GM12878 (cell line): ENCODE data around the gene NDUFA7. TPM values are rescaled to one million over a fixed set of nuclear protein-coding genes. Genes with fewer than 3 reads are reported as not detected.

Source experiments
- ATAC-seq: fragments of 200-7000 bp; cut with Tn5 transposase; 3 replicates; pipeline ENCODE4 v1.9.1; 2020; ENCODE audit warnings: mild to moderate bottlenecking, moderate library complexity
- BruUV-seq: library from RNA; stranded (reverse); fragments of 400-500 nt; replicated peaks from 2 replicates; lab custom pipeline; 2021; lab: Mats Ljungman, UMichigan
- CTCF ChIA-PET: fragments of 300-600 bp; sonication (Branson Sonifier 250); formaldehyde crosslinking; extraction: SDS; loops from one replicate; lab custom pipeline; 2021; ENCODE audit warnings: inconsistent platforms; lab: Yijun Ruan, JAX
- POLR2A ChIA-PET: fragments of 350-600 bp; formaldehyde crosslinking; extraction: SDS; loops from one replicate; lab custom pipeline; 2021; ENCODE audit warnings: inconsistent platforms; lab: Charles Lee
- RAD21 ChIA-PET: fragments of 300-600 bp; sonication (Branson Sonifier 250); formaldehyde crosslinking; loops from one replicate; lab custom pipeline; 2023; ENCODE audit warnings: antibody characterized with exemption; ENCODE audit not compliant: unreplicated experiment; lab: Charles Lee
- SMC1A ChIA-PET: fragments of 300-600 bp; sonication (Branson Sonifier 250); formaldehyde crosslinking; loops from one replicate; lab custom pipeline; 2023; ENCODE audit not compliant: unreplicated experiment, uncharacterized antibody; lab: Charles Lee
- DNase-seq: peaks from one replicate; pipeline ENCODE4 v3.0.0-alpha.2; 2011; ENCODE audit warnings: low read depth, low spot score
- FAIRE-seq: peaks from 3 replicates; lab custom pipeline; 2011; peaks lifted over from hg19 to GRCh38; lab: Jason Lieb, UNC
- H2AFZ ChIP-seq: 2 replicates; pipeline ENCODE4 v1.6.0; 2011; ENCODE audit warnings: low read depth, low read length, control low read depth; ENCODE audit not compliant: control insufficient read depth
- H3K27ac ChIP-seq: 2 replicates; pipeline ENCODE4 v1.5.1; 2011; ENCODE audit warnings: control low read depth; ENCODE audit not compliant: control insufficient read depth, insufficient read depth
- H3K27me3 ChIP-seq, 2 experiments: replicated peaks in 1 of 2; 2 replicates each; pipeline versions ENCODE4 v1.6.0 to v1.6.1; 2011; ENCODE audit warnings: low read length in 1 of 2; ENCODE audit not compliant: control insufficient read depth in 2 of 2, insufficient read depth in 2 of 2
- H3K36me3 ChIP-seq, 2 experiments: 2 replicates each; pipeline ENCODE4 v1.5.1; 2011; ENCODE audit warnings: low read length in 1 of 2; ENCODE audit not compliant: control insufficient read depth in 2 of 2, insufficient read depth in 2 of 2
- H3K4me1 ChIP-seq: 2 replicates; pipeline ENCODE4 v1.6.1; 2011; ENCODE audit warnings: mild to moderate bottlenecking, low read length, moderate library complexity, mixed read lengths; ENCODE audit not compliant: control insufficient read depth, insufficient read depth
- H3K4me2 ChIP-seq: 2 replicates; pipeline ENCODE4 v1.6.0; 2011; ENCODE audit warnings: control low read depth; ENCODE audit not compliant: control insufficient read depth, insufficient read depth
- H3K4me3 ChIP-seq: fragments of 200-600 bp; sonication (generic); 2 replicates; pipeline ENCODE4 v1.5.1; 2016
- H3K79me2 ChIP-seq: 2 replicates; pipeline ENCODE4 v1.6.0; 2011; ENCODE audit warnings: low read length; ENCODE audit not compliant: control insufficient read depth, insufficient read depth
- H3K9ac ChIP-seq: 2 replicates; pipeline ENCODE4 v1.8.0; 2011; ENCODE audit warnings: low read length, control low read depth, mixed read lengths; ENCODE audit not compliant: control insufficient read depth, insufficient read depth
- H3K9me3 ChIP-seq: replicated peaks from 3 replicates; pipeline ENCODE4 v1.5.1; 2011; ENCODE audit warnings: mild to moderate bottlenecking, low read length; ENCODE audit not compliant: control insufficient read depth, insufficient read depth
- H4K20me1 ChIP-seq: 2 replicates; pipeline ENCODE4 v1.6.0; 2011; ENCODE audit not compliant: control insufficient read depth, insufficient read depth
- IRF4 ChIP-seq: IDR thresholded peaks from 2 replicates; pipeline ENCODE4 v1.6.1; 2011; ENCODE audit warnings: low read depth, low read length
- PKNOX1 ChIP-seq: fragments of 450-650 bp; IDR thresholded peaks from 2 replicates; pipeline ENCODE4 v1.6.1; 2016; ENCODE audit warnings: mild to moderate bottlenecking
- POLR2AphosphoS2 ChIP-seq: IDR thresholded peaks from 2 replicates; pipeline ENCODE4 v1.6.1; 2011; ENCODE audit warnings: low read depth, mild to moderate bottlenecking, low read length, improper control_type of control experiment, moderate library complexity
- ZNF24 ChIP-seq: fragments of 450-650 bp; IDR thresholded peaks from 2 replicates; pipeline ENCODE4 v1.6.1; 2017; ENCODE audit warnings: antibody characterized with exemption, mild to moderate bottlenecking
- WGBS: methylation state at CpG from one replicate; pipeline ENCODE4 v1.1.6; 2016; ENCODE audit warnings: low lambda C conversion rate; ENCODE audit not compliant: insufficient replicate concordance, insufficient coverage; ENCODE audit errors: missing lambda C conversion rate; 5-methylcytosine and 5-hydroxymethylcytosine counted together
- in situ Hi-C: fragments of 300-500 bp; cut with MboI; formaldehyde crosslinking; loops from 9 replicates; pipeline ENCODE4 v1.14.3; 2018; ENCODE audit warnings: mixed read lengths
- intact Hi-C: fragments of 100-400 bp; cut with micrococcal nuclease; formaldehyde crosslinking; loops from one replicate; pipeline ENCODE4 v1.14.2; 2022; ENCODE audit not compliant: unreplicated experiment
- polyA plus RNA-seq, 11 experiments: library from polyadenylated mRNA; depleted of rRNA in 4 of 11; unstranded in 6 of 11; stranded (reverse) in 5 of 11; fragments of >200 nt; fragmentation: Nextera tagmentation in 4 of 11; fragmentation: Illumina TruSeq in 1 of 11; extraction: Ambion mirVana in 4 of 11; extraction: Trizol in 1 of 11; gene quantifications; 1 replicate in 1 of 11; 2 replicates in 10 of 11; pipeline versions ENCODE4 v1.2.1 to v1.2.3, GENCODE V29; 2011 to 2016; ENCODE audit warnings: inconsistent platforms in 2 of 11, missing spikeins in 2 of 11, low read depth in 1 of 11
- total RNA-seq, 4 experiments: library from RNA; depleted of rRNA in 3 of 4; stranded (reverse); fragments of >200 nt in 3 of 4; fragmentation: Illumina TruSeq in 1 of 4; extraction: Trizol in 1 of 4; gene quantifications; 2 replicates each; pipeline versions ENCODE4 v1.2.1 to v1.2.3, GENCODE V29; 2013 to 2021

The NDUFA7 gene
- total and polyA plus RNA-seq, 10 of the 15 experiments (the other 5 are each of a cell fraction or from before 2014, with no cell fraction given), result 79.0 to 360 (median 174) TPM

- Histone ChIP-seq H3K4me2 (no peak overlapping the region), H3K9me3 (no peaks in the 10 kb centered on the region), H3K27me3 (peaks cover 0 to 6% of the 10 kb centered on the region in 2 experiments; a peak in 2 of 4 replicates), H3K4me3 (no peak overlapping the region), H4K20me1 (no peaks in the 10 kb centered on the region), H3K36me3 (no peaks in the 10 kb centered on the region), H3K79me2 (no peaks in the 10 kb centered on the region), H3K9ac (no peak overlapping the region), H3K4me1 (no peaks in the 10 kb centered on the region), H3K27ac (no peak overlapping the region), H2AFZ (no peak overlapping the region)
- DNase-seq (no peak), FAIRE-seq (no peak), ATAC-seq (no peak)
- no TSS peak for BruUV-seq
- WGBS, result 44% methylated on average over 12 of the region's 12 CpGs
- TF ChIP-seq PKNOX1 (peak; percentile 62; the same call in 1 of the 2 replicates), IRF4 (no peak), ZNF24 (0 out of 2 replicates have a peak, but pooled peaks have one; percentile 51), POLR2AphosphoS2 (no peak)
- ChIA-PET CTCF (interaction anchor here (1.1 to 2.8 kb wide), 3 partner anchors 8 to 216 kb away, joined by 3 to 8 read pairs (median 4); no protein-coding TSS in a partner anchor), POLR2A (interaction anchor here (0.6 to 0.7 kb wide), 2 partner anchors 37 to 155 kb away, joined by 4 read pairs; no protein-coding TSS in a partner anchor), RAD21 (interaction anchor here (1.3 kb wide), 1 partner anchor 10 kb away, joined by 3 read pairs; no protein-coding TSS in a partner anchor), SMC1A (interaction anchor here (1.0 to 1.2 kb wide), 2 partner anchors 41 to 144 kb away, joined by 3 read pairs; partner anchors contain the start of genes NDUFA7 and RPS28)
- intact Hi-C loops (no loop called here), in situ Hi-C loops (no loop called here)
Measured at GRCh38 chr19:8361921-8362793, 41.0 kb upstream of the NDUFA7 start.
